Activated CD4-positive, alpha-beta T cell treated with anti-CD3 and anti-CD28 coated beads for 48 hours (primary cell): ENCODE measurements around the gene UTS2.

Source experiments
- DNase-seq: peaks from one replicate; pipeline ENCODE4 v3.0.0-alpha.2; 2020

UTS2 gene

GRCh38 chr1:7809742-7810141 is 43.1 kb downstream of the UTS2 start:
- no peak for DNase-seq

GRCh38 chr1:7808253-7808844 is 44.5 kb downstream of the UTS2 start:
- no peak for DNase-seq

DNA sequence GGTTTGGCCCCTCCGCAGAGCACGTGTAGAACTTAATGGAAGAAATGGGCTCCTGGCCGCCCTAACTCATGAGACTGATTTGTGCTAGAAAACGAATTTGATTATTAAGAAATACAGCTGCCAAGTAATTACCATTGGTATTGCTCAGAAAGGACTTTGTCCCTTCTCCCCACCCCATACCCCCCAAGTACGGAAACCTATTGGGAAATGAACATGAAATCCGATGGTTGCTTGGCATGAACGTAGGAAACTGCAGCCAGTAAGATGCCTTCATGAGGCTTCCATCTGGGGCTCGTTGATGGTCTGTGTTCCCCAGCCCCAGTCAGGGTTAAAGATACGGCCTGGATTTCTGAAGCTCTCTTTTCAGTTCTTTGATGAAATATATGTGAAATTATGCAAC is 47.4 kb downstream of the UTS2 start:
- no peak for DNase-seq
